Prostate gland (tissue), 2 donors: ENCODE measurements around the gene MED16. TPM values are rescaled to one million over a fixed set of nuclear protein-coding genes. Genes with fewer than 3 reads are reported as not detected.

Experiments
- DNase-seq: peaks from one replicate; pipeline ENCODE4 v3.0.0-alpha.2; 2019; ENCODE audit warnings: low spot score
- H3K27ac ChIP-seq, 2 donors: fragments of 200-600 bp; sonication (generic); 2 replicates each; pipeline ENCODE4 v1.5.1; 2017 to 2019
- H3K27me3 ChIP-seq: fragments of 200-600 bp; sonication (generic); replicated peaks from 2 replicates; pipeline ENCODE4 v1.5.1; 2019; ENCODE audit not compliant: insufficient read depth
- H3K36me3 ChIP-seq, 2 donors: fragments of 200-600 bp; sonication (generic); 1 replicate in 1 of 2; 2 replicates in 1 of 2; pipeline versions ENCODE4 v1.5.1 to v1.8.1; 2017 to 2019
- H3K4me1 ChIP-seq: fragments of 200-600 bp; sonication (generic); replicated peaks from 2 replicates; pipeline ENCODE4 v1.5.1; 2019
- H3K4me3 ChIP-seq, 2 donors: fragments of 200-600 bp; sonication (generic); 2 replicates each; pipeline ENCODE4 v1.5.1; 2017 to 2019
- H3K9me3 ChIP-seq: fragments of 200-600 bp; sonication (generic); 2 replicates; pipeline ENCODE4 v1.5.1; 2017
- CTCF ChIP-seq, 4 experiments: fragments of 200-600 bp in 2 of 4; fragments of 450-650 bp in 2 of 4; sonication (generic) in 2 of 4; IDR thresholded peaks; 1 replicate in 3 of 4; 2 replicates in 1 of 4; pipeline ENCODE4 v1.5.1; 2016 to 2019; ENCODE audit warnings: antibody characterized with exemption in 4 of 4, mild to moderate bottlenecking in 2 of 4, moderate library complexity in 2 of 4
- POLR2A ChIP-seq: fragments of 450-650 bp; IDR thresholded peaks from one replicate; pipeline ENCODE4 v1.6.1; 2016; ENCODE audit warnings: antibody characterized with exemption, mild to moderate bottlenecking
- POLR2AphosphoS5 ChIP-seq: sonication (generic); formaldehyde crosslinking; IDR thresholded peaks from one replicate; pipeline ENCODE4 v1.6.1; 2017; ENCODE audit warnings: antibody characterized with exemption
- WGBS: methylation state at CpG from one replicate; pipeline ENCODE4 v1.1.5; 2018; 5-methylcytosine and 5-hydroxymethylcytosine counted together
- intact Hi-C: fragments of 100-400 bp; cut with DNase I; formaldehyde crosslinking; loops from one replicate; pipeline ENCODE4 v1.14.2; 2022
- total RNA-seq, 2 donors: library from RNA; depleted of rRNA; stranded (reverse); fragments of >200 nt; gene quantifications; one replicate each; pipeline ENCODE4 v1.1.0, GENCODE V29; 2016

The MED16 gene
- total RNA-seq, 2 donors from 2014 or later = 65.1 to 114 TPM

GRCh38 chr19:919199-920050 lies 26.4 kb upstream of the MED16 start:
- TF ChIP-seq CTCF (IDR thresholded peaks at IDR 0.05) (no peak), POLR2A (no peak), POLR2AphosphoS5 (no peak)
- H3K36me3 ChIP-seq = no peaks in the 10 kb centered on the region
- peaks cover 20% of the 10 kb centered on the region for H3K27me3 ChIP-seq
- H3K4me3 ChIP-seq = peak overlapping the region in 1 of 2 donors; percentile 16
- WGBS = 2% methylated on average over 42 of the region's 68 CpGs
- H3K27ac ChIP-seq = no peak overlapping the region
- intact Hi-C loops = loop anchor here (2.0 kb wide), 2 partner anchors 57 to 149 kb away; no protein-coding TSS in a partner anchor
- DNase-seq = no peak
- H3K4me1 ChIP-seq = peaks cover 7% of the 10 kb centered on the region
- H3K9me3 ChIP-seq = no peaks in the 10 kb centered on the region

GRCh38 chr19:918481-919198 lies 25.7 kb upstream of the MED16 start:
- 2% methylated on average over 31 of the region's 58 CpGs for WGBS
- no peak for TF ChIP-seq POLR2AphosphoS5
- TF ChIP-seq POLR2A = no peak
- no peak for TF ChIP-seq CTCF (IDR thresholded peaks at IDR 0.05)
- H3K36me3 ChIP-seq = no peaks in the 10 kb centered on the region
- H3K27ac ChIP-seq = no peak overlapping the region
- intact Hi-C loops = no loop called here
- H3K4me3 ChIP-seq = no peak overlapping the region
- H3K27me3 ChIP-seq = peaks cover 20% of the 10 kb centered on the region
- H3K9me3 ChIP-seq = no peaks in the 10 kb centered on the region
- DNase-seq = no peak
- H3K4me1 ChIP-seq = peaks cover 7% of the 10 kb centered on the region

- no peak for TF ChIP-seq POLR2A
- TF ChIP-seq POLR2AphosphoS5 = no peak
- TF ChIP-seq CTCF (IDR thresholded peaks at IDR 0.05) = no peak
- peaks cover 20% of the 10 kb centered on the region for H3K27me3 ChIP-seq
- intact Hi-C loops = no loop called here
Measured at GRCh38 chr19:918152-918437, 25.1 kb upstream of the MED16 start.

GRCh38 chr19:917323-918151 lies 24.6 kb upstream of the MED16 start, which contains the start of gene KISS1R:
Gene KISS1R (plus strand): TSS chr19:917333. CDS start chr19:917503, 170 bp downstream.
- peaks cover 7% of the 10 kb centered on the region for H3K4me1 ChIP-seq
- no peaks in the 10 kb centered on the region for H3K9me3 ChIP-seq
- DNase-seq = no peak
- 0% methylated on average over 48 of the region's 87 CpGs for WGBS
- H3K36me3 ChIP-seq = no peaks in the 10 kb centered on the region
- TF ChIP-seq POLR2A (no peak), CTCF (IDR thresholded peaks at IDR 0.05) (peak in 3 of 4 experiments; percentile 32 to 61 (median 46)), POLR2AphosphoS5 (no peak)
- no peak within 1 kb of the TSS for H3K27ac ChIP-seq
- H3K27me3 ChIP-seq = peaks cover 20% of the 10 kb centered on the region
- intact Hi-C loops = no loop called here
- peak within 1 kb of the TSS; percentile 3 to 23 for H3K4me3 ChIP-seq

More at GRCh38 chr19:918152-918437, 25.1 kb upstream of the MED16 start:
- peaks cover 7% of the 10 kb centered on the region for H3K4me1 ChIP-seq
- H3K9me3 ChIP-seq = no peaks in the 10 kb centered on the region
- H3K4me3 ChIP-seq = peak overlapping the region in 1 of 2 donors; percentile 23
- H3K36me3 ChIP-seq = no peaks in the 10 kb centered on the region
- no peak overlapping the region for H3K27ac ChIP-seq
- DNase-seq = no peak
- 1% methylated on average over 11 of the region's 12 CpGs for WGBS
